Parathyroid adenoma (tissue), 2 donors: Measurements from ENCODE around the gene HERC4.

ENCODE experiments used
- H2AFZ ChIP-seq: fragments of 300-600 bp; sonication (generic); one replicate; pipeline ENCODE4 v1.7.0; 2017; ENCODE audit warnings: antibody characterized with exemption, mild to moderate bottlenecking
- H3K27ac ChIP-seq: fragments of 300-600 bp; sonication (generic); one replicate; pipeline ENCODE4 v1.7.0; 2017
- H3K27me3 ChIP-seq: fragments of 300-600 bp; sonication (generic); one replicate; pipeline ENCODE4 v1.7.0; 2017; ENCODE audit warnings: low read length; ENCODE audit not compliant: control insufficient read depth, insufficient read depth
- H3K36me3 ChIP-seq: fragments of 300-600 bp; sonication (generic); one replicate; pipeline ENCODE4 v1.7.0; 2017; ENCODE audit warnings: low read length; ENCODE audit not compliant: control insufficient read depth, insufficient read depth
- H3K4me1 ChIP-seq: fragments of 300-600 bp; sonication (generic); one replicate; pipeline ENCODE4 v1.7.0; 2017; ENCODE audit warnings: control low read depth
- H3K4me2 ChIP-seq: fragments of 300-600 bp; sonication (generic); one replicate; pipeline ENCODE4 v1.7.0; 2017; ENCODE audit warnings: low read length
- H3K4me3 ChIP-seq: fragments of 300-600 bp; sonication (generic); one replicate; pipeline ENCODE4 v1.7.0; 2017; ENCODE audit warnings: low read depth, low read length
- H3K79me2 ChIP-seq: fragments of 300-600 bp; sonication (generic); one replicate; pipeline ENCODE4 v1.7.0; 2017; ENCODE audit warnings: control low read depth
- H3K9ac ChIP-seq: fragments of 300-600 bp; sonication (generic); one replicate; pipeline ENCODE4 v1.7.0; 2017; ENCODE audit warnings: mild to moderate bottlenecking
- H3K9me3 ChIP-seq: fragments of 300-600 bp; sonication (generic); one replicate; pipeline ENCODE4 v1.7.0; 2017; ENCODE audit warnings: low read length; ENCODE audit not compliant: control insufficient read depth
- CTCF ChIP-seq: fragments of 300-600 bp; sonication (generic); IDR thresholded peaks from one replicate; pipeline ENCODE4 v1.7.0; 2017; ENCODE audit warnings: antibody characterized with exemption, mild to moderate bottlenecking
- donor health status: primary hyperparathyroidism.

HERC4 gene

GRCh38 chr10:68108653-68109052 is 33.6 kb upstream of the HERC4 start:
- TF ChIP-seq CTCF, result no peak
- Histone ChIP-seq H3K27me3 (no peaks in the 10 kb centered on the region), H3K4me1 (no peaks in the 10 kb centered on the region), H3K4me2 (no peak overlapping the region), H3K36me3 (no peaks in the 10 kb centered on the region), H3K9me3 (no peaks in the 10 kb centered on the region), H3K79me2 (no peaks in the 10 kb centered on the region), H3K9ac (no peak overlapping the region), H3K4me3 (no peak overlapping the region), H2AFZ (no peak overlapping the region), H3K27ac (no peak overlapping the region)

GRCh38 chr10:68108051-68108450 is 33.0 kb upstream of the HERC4 start:
- Histone ChIP-seq H3K4me3 (no peak overlapping the region), H3K4me2 (no peak overlapping the region), H3K9ac (no peak overlapping the region), H3K27ac (no peak overlapping the region), H3K79me2 (no peaks in the 10 kb centered on the region), H3K4me1 (no peaks in the 10 kb centered on the region), H2AFZ (no peak overlapping the region), H3K36me3 (no peaks in the 10 kb centered on the region), H3K27me3 (no peaks in the 10 kb centered on the region), H3K9me3 (no peaks in the 10 kb centered on the region)
- TF ChIP-seq CTCF, result no peak

GRCh38 chr10:68107651-68108050 is 32.6 kb upstream of the HERC4 start:
- Histone ChIP-seq H3K36me3 (no peaks in the 10 kb centered on the region), H3K9me3 (no peaks in the 10 kb centered on the region), H3K4me2 (no peak overlapping the region), H3K27ac (no peak overlapping the region), H2AFZ (no peak overlapping the region), H3K9ac (no peak overlapping the region), H3K4me3 (no peak overlapping the region), H3K4me1 (no peaks in the 10 kb centered on the region), H3K27me3 (no peaks in the 10 kb centered on the region), H3K79me2 (no peaks in the 10 kb centered on the region)
- TF ChIP-seq CTCF, result no peak

DNA sequence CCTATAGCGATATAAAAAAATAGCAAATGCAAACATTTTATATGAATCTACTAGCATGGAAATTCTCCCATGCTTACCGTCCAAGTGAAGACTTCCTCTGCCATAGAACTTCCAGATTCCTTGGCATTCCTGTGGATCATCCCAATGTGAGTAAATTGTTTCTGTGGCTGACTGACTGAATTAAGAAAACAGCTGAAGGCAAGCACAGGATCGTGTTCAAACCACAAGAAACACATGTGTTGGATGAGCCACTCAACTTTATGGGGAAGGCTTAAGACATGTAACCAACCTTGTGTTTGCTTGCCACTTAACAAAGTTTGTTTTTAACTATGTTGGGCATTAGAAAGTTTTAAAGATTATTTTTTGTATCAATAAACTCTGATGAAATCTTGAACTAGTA is 31.6 kb upstream of the HERC4 start:
- Histone ChIP-seq H3K4me2 (no peak overlapping the region), H3K27ac (no peak overlapping the region), H3K4me1 (no peaks in the 10 kb centered on the region), H3K4me3 (no peak overlapping the region), H3K9ac (no peak overlapping the region), H3K9me3 (no peaks in the 10 kb centered on the region), H3K36me3 (no peaks in the 10 kb centered on the region), H2AFZ (no peak overlapping the region), H3K27me3 (no peaks in the 10 kb centered on the region), H3K79me2 (no peaks in the 10 kb centered on the region)
- no peak for TF ChIP-seq CTCF

DNA sequence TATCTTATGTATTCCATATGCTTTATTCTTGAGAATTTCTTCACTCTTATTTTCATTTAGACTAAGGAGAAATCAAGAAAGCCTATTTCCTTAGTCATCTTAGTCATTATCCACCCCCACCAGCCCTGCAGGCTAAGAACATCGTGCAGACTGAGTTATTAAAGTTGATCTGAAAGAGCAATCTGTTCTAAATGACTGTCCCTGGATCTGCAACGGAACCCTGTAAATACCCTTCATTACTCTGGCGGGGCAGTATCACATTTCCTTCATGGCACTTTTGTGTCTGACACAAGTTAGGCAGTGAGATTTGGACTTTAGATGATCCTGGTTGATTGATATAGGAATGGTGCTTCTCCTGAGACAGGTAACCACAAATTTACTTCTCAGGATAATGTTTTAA is 30.7 kb upstream of the HERC4 start:
- no peaks in the 10 kb centered on the region for H3K4me1 ChIP-seq
- H3K27ac ChIP-seq, result no peak overlapping the region
- TF ChIP-seq CTCF, result no peak
- no peak overlapping the region for H2AFZ ChIP-seq
- H3K9ac ChIP-seq, result no peak overlapping the region
- H3K79me2 ChIP-seq, result no peaks in the 10 kb centered on the region
- no peak overlapping the region for H3K4me3 ChIP-seq
- no peak overlapping the region for H3K4me2 ChIP-seq
- H3K36me3 ChIP-seq, result no peaks in the 10 kb centered on the region
- no peaks in the 10 kb centered on the region for H3K27me3 ChIP-seq
- H3K9me3 ChIP-seq, result no peaks in the 10 kb centered on the region
